H1 (cell line): Measurements from ENCODE around the gene USP12.

ENCODE experiments used
- CHD2 ChIP-seq: IDR thresholded peaks from 2 replicates; pipeline ENCODE4 v1.6.1; 2012; ENCODE audit warnings: low read length, improper control_type of control experiment
- CHD7 ChIP-seq: fragments of 300-600 bp; sonication (generic); IDR thresholded peaks from 2 replicates; pipeline ENCODE4 v1.7.1; 2012; ENCODE audit warnings: low read length, moderate library complexity, mild to moderate bottlenecking, inconsistent platforms; ENCODE audit not compliant: insufficient replicate concordance
- CTCF ChIP-seq, 3 experiments: IDR thresholded peaks; 1 replicate in 2 of 3; 2 replicates in 1 of 3; pipeline versions ENCODE4 v1.5.1 to v1.6.1; 2011; ENCODE audit warnings: low read length in 3 of 3, mild to moderate bottlenecking in 3 of 3, inconsistent platforms in 2 of 3, low read depth in 1 of 3, moderate library complexity in 1 of 3; ENCODE audit not compliant: insufficient read depth in 1 of 3; ENCODE audit errors: control extremely low read depth in 1 of 3
- EP300 ChIP-seq, 2 experiments: IDR thresholded peaks; 1 replicate in 1 of 2; 2 replicates in 1 of 2; pipeline ENCODE4 v1.6.1; 2011 to 2012; ENCODE audit warnings: low read depth in 2 of 2, low read length in 2 of 2, mild to moderate bottlenecking in 2 of 2, borderline replicate concordance in 1 of 2, inconsistent platforms in 1 of 2, moderate library complexity in 1 of 2
- EZH2 ChIP-seq: fragments of 200-600 bp; sonication (generic); IDR thresholded peaks from 2 replicates; pipeline ENCODE4 v1.7.1; 2012; ENCODE audit warnings: low read depth, mild to moderate bottlenecking, moderate library complexity, low read length, inconsistent platforms; ENCODE audit not compliant: severe bottlenecking
- SP2 ChIP-seq: IDR thresholded peaks from 2 replicates; pipeline ENCODE4 v1.6.1; 2012; ENCODE audit warnings: mild to moderate bottlenecking, low read length, inconsistent platforms
- ZNF274 ChIP-seq: IDR thresholded peaks from 2 replicates; pipeline ENCODE4 v1.7.0; 2012; ENCODE audit warnings: low read length, borderline replicate concordance; ENCODE audit errors: extremely low read depth

- TF ChIP-seq EZH2 (no peak), EP300 (IDR thresholded peaks at IDR 0.05; ENCODE audit: borderline replicate concordance in 1 of 2, low read depth in 2 of 2, low read length in 2 of 2) (no peak), SP2 (no peak), ZNF274 (no peak), CHD7 (no peak), CHD2 (no peak), CTCF (IDR thresholded peaks at IDR 0.05; ENCODE audit: control extremely low read depth in 1 of 3, insufficient read depth in 1 of 3, low read depth in 1 of 3, low read length in 3 of 3) (no peak)
Measured at GRCh38 chr13:27126859-27127258, 44.8 kb downstream of the USP12 start.
